ENCODE results near the gene TSPAN9. TPM values are rescaled to one million over a fixed set of nuclear protein-coding genes. Genes with fewer than 3 reads are reported as not detected.

TSPAN9 gene
- total RNA-seq, 4 donors from 2014 or later, result 13.7 to 35.4 (median 26.7) TPM

DNA sequence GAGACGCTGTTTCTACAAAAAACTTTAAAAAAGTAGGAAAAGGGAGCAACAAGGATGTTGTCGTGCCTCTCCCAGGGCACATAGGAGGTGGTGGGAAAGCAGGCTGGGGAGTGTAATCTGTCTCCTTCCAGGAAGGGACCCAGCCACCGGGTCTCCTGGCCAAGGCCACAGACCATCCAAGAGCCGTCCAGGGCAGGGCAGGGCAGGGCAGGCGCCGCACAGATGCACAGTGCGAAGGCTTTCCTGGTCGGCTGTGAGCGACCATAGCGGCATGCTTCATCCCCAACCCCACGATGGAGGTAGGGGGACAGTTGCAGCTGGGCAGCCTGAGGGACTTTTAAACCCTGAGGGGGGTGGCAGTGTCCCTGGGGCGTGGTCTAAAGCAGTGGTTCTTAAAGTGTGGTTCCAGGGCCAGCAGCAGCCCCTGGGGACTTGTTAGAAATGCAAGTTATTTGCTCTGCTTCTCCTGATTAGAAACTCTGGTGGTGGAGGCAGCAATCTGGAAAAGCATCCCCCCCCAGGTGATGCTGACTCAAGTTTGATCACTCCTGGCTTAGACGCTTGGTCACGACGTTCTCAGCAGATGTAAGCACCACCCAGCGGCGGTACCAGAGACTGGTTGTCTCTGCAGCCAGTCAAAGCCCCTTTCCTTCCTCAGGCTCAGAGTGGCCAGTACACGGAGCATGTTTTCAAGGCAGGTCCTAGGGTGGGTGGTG is 216.4 kb downstream of the TSPAN9 start:
- TF ChIP-seq EP300 (IDR thresholded peaks at IDR 0.05), result no peak
- TF ChIP-seq POLR2AphosphoS5 (IDR thresholded peaks at IDR 0.05), result no peak
- TF ChIP-seq CTCF (IDR thresholded peaks at IDR 0.05), result no peak
- no peak for TF ChIP-seq POLR2A (IDR thresholded peaks at IDR 0.05; ENCODE audit: low read depth)
- H3K4me3 ChIP-seq, result no peak overlapping the region

GRCh38 chr12:3294481-3294911 is 217.3 kb downstream of the TSPAN9 start:
- intact Hi-C loops (cut with DNase I), result no loop called here
- no peak for DNase-seq (ENCODE audit: extremely low spot score)
- Histone ChIP-seq H3K9me3 (no peaks in the 10 kb centered on the region), H3K4me1 (peaks cover 0 to 19% (median 8%) of the 10 kb centered on the region in 4 donors), H3K4me3 (no peak overlapping the region), H3K27ac (replicated peaks in 1 of 4) (no peak overlapping the region), H3K27me3 (peaks cover 0 to 34% (median 0%) of the 10 kb centered on the region in 4 donors), H3K36me3 (peaks cover 0 to 5% (median 2%) of the 10 kb centered on the region in 4 donors)
- no peak for TF ChIP-seq POLR2AphosphoS5 (IDR thresholded peaks at IDR 0.05)
- no peak for TF ChIP-seq EP300 (IDR thresholded peaks at IDR 0.05)
- TF ChIP-seq CTCF (IDR thresholded peaks at IDR 0.05), result no peak
- TF ChIP-seq POLR2A (IDR thresholded peaks at IDR 0.05; ENCODE audit: low read depth), result no peak
- 100% methylated on average over 2 of the region's 15 CpGs for WGBS

More for the DNA sequence above, 216.4 kb downstream of the TSPAN9 start:
- intact Hi-C loops (cut with DNase I), result no loop called here
- DNase-seq (ENCODE audit: extremely low spot score), result no peak
- peaks cover 0 to 19% (median 8%) of the 10 kb centered on the region in 4 donors for H3K4me1 ChIP-seq
- WGBS, result 72% methylated on average over 7 of the region's 18 CpGs
- no peak overlapping the region for H3K27ac ChIP-seq (replicated peaks in 1 of 4)
- H3K36me3 ChIP-seq, result peaks cover 0 to 5% (median 2%) of the 10 kb centered on the region in 4 donors
- no peaks in the 10 kb centered on the region for H3K9me3 ChIP-seq
- peaks cover 0 to 25% (median 0%) of the 10 kb centered on the region in 4 donors for H3K27me3 ChIP-seq

DNA sequence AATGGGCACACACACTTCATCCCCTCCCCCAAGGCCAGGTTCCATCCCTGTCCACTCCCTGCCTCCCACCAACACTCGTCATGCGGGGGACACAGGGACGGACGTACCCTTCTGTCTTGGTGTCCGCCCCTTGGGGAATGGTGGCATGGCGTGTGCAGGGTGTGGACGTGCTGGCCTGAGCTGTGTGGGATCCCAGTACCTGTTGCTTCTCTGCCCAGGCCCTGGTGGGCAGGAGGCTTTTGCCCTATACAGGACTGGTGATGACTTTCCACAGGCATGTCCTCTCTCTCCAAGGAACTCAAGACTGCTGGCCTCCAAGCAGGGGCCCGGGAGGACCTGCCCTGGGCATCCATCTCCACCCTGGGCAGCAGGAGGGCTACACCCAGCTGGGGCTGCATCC is 218.0 kb downstream of the TSPAN9 start:
- TF ChIP-seq POLR2A (IDR thresholded peaks at IDR 0.05; ENCODE audit: low read depth), result no peak
- no peak for TF ChIP-seq CTCF (IDR thresholded peaks at IDR 0.05)
- intact Hi-C loops (cut with DNase I), result no loop called here
- WGBS, result 93% methylated on average over 7 of the region's 8 CpGs

GRCh38 chr12:3295646-3296408 is 218.6 kb downstream of the TSPAN9 start:
- peaks cover 12 to 31% (median 20%) of the 10 kb centered on the region in 4 donors for H3K4me1 ChIP-seq
- intact Hi-C loops (cut with DNase I), result no loop called here
- no peaks in the 10 kb centered on the region for H3K9me3 ChIP-seq
- no peak overlapping the region for H3K27ac ChIP-seq (replicated peaks in 1 of 4)
- H3K27me3 ChIP-seq, result peaks cover 0 to 36% (median 0%) of the 10 kb centered on the region in 4 donors
- 67% methylated on average over 9 of the region's 16 CpGs for WGBS
- no peak for TF ChIP-seq POLR2A (IDR thresholded peaks at IDR 0.05; ENCODE audit: low read depth)
- H3K36me3 ChIP-seq, result peaks cover 0 to 1% (median 0%) of the 10 kb centered on the region in 4 donors
- DNase-seq (ENCODE audit: extremely low spot score), result no peak
- no peak overlapping the region for H3K4me3 ChIP-seq

More for the DNA sequence above, 218.0 kb downstream of the TSPAN9 start:
- peaks cover 6 to 25% (median 14%) of the 10 kb centered on the region in 4 donors for H3K4me1 ChIP-seq
- H3K4me3 ChIP-seq, result no peak overlapping the region
- no peak overlapping the region for H3K27ac ChIP-seq (replicated peaks in 1 of 4)
- H3K36me3 ChIP-seq, result peaks cover 0 to 5% (median 0%) of the 10 kb centered on the region in 4 donors
- no peak for DNase-seq (ENCODE audit: extremely low spot score)
- no peaks in the 10 kb centered on the region for H3K9me3 ChIP-seq
- H3K27me3 ChIP-seq, result peaks cover 0 to 36% (median 0%) of the 10 kb centered on the region in 4 donors

DNA sequence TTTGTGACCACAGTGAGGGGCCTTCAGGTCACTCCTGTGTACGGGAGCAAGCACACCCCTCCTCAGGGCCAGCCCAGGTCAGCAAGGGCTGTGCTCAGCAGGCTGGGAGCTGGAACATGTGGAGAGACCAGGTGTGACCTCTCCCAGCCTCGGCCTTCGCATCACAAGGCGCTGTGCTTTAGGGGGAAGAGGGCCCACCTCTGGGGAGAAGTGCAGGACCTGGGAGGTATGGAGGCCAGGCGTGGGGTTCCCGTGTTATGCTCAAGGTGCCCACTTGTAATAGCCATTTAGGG is 219.2 kb downstream of the TSPAN9 start:
- DNase-seq (ENCODE audit: extremely low spot score), result no peak
- no peaks in the 10 kb centered on the region for H3K9me3 ChIP-seq
- H3K36me3 ChIP-seq, result no peaks in the 10 kb centered on the region
- intact Hi-C loops (cut with DNase I), result no loop called here
- no peak overlapping the region for H3K27ac ChIP-seq (replicated peaks in 1 of 4)
- peaks cover 0 to 36% (median 0%) of the 10 kb centered on the region in 4 donors for H3K27me3 ChIP-seq
- H3K4me1 ChIP-seq, result peaks cover 13 to 33% (median 20%) of the 10 kb centered on the region in 4 donors
- no peak overlapping the region for H3K4me3 ChIP-seq
- no peak for TF ChIP-seq EP300 (IDR thresholded peaks at IDR 0.05)
- TF ChIP-seq POLR2A (IDR thresholded peaks at IDR 0.05; ENCODE audit: low read depth), result no peak
- no peak for TF ChIP-seq CTCF (IDR thresholded peaks at IDR 0.05)
- TF ChIP-seq POLR2AphosphoS5 (IDR thresholded peaks at IDR 0.05), result no peak
- 94% methylated on average over 6 of the region's 6 CpGs for WGBS
